ENCODE data around the gene EIF3B. TPM values are rescaled to one million over a fixed set of nuclear protein-coding genes. Genes with fewer than 3 reads are reported as not detected.
A peak's percentile ranks its signal among the peaks of the same experiment; 100 is the strongest.
"Not testable (repeated sequence)": the region's sequence is repeated elsewhere in the genome, so short reads cannot be mapped to it uniquely, and the experiment has no call there.

The EIF3B gene
- total RNA-seq, 1 donor from 2014 or later, result 148 TPM

GRCh38 chr7:2347351-2348063, 7.1 kb upstream of the EIF3B start:
- not testable (repeated sequence) for DNase-seq

GRCh38 chr7:2350055-2350454, 4.6 kb upstream of the EIF3B start:
- DNase-seq, result no peak

DNA sequence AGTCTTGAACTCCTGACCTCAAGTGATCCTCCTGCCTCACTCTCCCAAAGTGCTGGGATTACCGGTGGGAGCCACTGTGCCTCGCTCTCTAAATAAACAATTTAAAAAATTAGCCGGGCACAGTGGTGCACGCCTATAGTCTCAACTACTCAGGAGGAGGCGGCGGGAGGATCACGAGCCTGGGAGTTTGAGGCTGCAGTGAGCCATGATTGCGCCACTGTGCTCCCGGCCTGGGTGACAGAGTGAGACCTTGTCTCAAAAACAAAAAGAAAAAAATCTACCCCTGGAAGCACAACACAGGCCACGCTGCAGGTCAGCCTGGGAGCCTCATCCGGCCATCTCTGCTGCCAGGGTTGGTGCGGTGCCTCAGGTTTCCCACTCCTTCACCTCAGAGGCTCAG, 3.8 kb upstream of the EIF3B start:
- no peak for DNase-seq

- no peak for DNase-seq
Measured at GRCh38 chr7:2353113-2353935, 1.3 kb upstream of the EIF3B start.

DNA sequence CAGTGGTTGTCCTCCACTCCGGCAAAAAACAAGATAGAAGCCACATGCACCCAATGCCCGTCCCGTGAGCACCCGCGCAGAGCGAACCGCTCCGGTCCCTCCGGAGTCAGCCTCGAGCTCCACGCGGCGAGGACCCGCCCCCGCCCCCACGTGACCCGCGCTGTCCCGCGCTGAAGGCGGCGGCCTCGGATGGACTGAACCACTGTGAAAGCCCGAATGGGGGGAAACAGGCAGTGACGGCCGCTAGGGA, 766 bp upstream of the EIF3B start:
- DNase-seq, result peak; percentile 95

DNA sequence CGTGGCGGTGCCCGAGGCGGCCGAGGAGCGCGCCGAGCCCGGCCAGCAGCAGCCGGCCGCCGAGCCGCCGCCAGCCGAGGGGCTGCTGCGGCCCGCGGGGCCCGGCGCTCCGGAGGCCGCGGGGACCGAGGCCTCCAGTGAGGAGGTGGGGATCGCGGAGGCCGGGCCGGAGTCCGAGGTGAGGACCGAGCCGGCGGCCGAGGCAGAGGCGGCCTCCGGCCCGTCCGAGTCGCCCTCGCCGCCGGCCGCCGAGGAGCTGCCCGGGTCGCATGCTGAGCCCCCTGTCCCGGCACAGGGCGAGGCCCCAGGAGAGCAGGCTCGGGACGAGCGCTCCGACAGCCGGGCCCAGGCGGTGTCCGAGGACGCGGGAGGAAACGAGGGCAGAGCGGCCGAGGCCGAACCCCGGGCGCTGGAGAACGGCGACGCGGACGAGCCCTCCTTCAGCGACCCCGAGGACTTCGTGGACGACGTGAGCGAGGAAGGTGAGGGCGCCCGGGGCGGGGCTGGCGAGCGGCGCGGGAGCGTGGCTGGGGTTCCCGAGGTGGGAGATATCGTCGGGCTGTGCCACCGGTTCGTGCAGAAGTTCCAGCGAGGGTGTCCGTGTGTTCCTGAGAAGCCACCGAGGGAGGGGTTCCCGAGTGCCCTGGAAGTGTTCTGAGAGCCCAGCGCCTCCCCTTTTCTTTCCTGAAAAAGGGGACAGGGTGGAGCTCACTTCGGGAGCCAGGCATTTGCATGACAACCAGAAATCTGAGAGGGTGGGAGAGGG, 495 bp downstream of the EIF3B start:
- peak; percentile 20 for DNase-seq

DNA sequence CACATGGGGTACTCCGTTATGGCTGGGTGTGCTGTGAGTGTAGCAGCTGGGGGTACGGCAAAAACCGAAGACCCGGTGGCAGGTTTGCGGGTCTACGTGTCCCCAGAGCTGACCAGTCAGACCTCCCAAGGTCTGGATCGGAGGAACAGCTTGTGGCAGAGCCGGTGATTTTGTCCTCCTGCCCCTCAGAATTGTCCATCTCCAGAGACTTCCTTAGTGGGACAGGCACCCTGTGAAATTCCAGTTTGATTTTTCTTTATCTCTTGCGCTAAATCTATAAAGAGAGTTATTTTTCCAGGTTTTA, 1.0 kb downstream of the EIF3B start:
- DNase-seq, result no peak

DNA sequence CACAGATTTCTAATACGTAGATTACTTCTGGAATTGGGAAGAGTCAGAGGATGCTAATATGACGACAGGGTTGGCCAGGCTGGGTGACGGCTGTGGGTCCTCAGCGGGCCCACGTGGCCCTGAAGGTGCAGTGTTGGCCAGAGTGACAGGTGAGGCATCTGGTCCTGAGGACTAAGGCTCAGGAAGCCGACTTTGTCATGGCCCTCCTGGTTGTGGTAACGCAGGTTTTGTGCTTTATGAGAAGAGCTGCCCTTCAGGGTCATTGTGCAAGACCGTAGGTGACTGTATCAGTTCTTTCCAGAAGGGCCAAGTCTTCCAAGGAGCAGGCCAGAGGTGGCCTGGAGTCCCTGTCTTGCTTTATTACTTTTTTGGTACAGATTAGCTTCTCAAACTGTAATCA, 2.5 kb downstream of the EIF3B start:
- DNase-seq, result no peak

DNA sequence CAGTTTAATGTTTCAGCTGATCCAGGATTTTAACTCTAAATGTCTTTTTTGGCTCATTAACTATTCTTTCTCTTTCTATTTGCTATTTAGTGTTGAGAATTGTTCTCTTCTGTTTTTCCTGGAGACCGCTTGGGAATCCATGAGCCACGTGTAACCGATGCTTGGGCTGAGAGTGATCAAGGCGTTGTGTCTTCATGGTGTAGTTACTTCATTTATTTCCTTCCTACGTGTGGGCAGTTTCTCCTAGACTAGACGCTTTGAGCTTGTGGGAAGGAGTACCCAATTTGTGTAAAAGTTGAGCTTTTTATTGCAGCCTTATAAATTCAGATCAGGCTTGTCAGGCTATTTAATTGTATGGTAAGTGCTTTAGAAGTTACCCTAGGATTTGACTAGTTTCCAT, 2.9 kb downstream of the EIF3B start:
- DNase-seq, result no peak

- no peak for DNase-seq
Measured at GRCh38 chr7:2358968-2359527, 4.4 kb downstream of the EIF3B start.

GRCh38 chr7:2359610-2360009, 5.0 kb downstream of the EIF3B start:
- no peak for DNase-seq

- DNase-seq, result no peak
Measured at GRCh38 chr7:2360796-2361195, 6.2 kb downstream of the EIF3B start.

DNA sequence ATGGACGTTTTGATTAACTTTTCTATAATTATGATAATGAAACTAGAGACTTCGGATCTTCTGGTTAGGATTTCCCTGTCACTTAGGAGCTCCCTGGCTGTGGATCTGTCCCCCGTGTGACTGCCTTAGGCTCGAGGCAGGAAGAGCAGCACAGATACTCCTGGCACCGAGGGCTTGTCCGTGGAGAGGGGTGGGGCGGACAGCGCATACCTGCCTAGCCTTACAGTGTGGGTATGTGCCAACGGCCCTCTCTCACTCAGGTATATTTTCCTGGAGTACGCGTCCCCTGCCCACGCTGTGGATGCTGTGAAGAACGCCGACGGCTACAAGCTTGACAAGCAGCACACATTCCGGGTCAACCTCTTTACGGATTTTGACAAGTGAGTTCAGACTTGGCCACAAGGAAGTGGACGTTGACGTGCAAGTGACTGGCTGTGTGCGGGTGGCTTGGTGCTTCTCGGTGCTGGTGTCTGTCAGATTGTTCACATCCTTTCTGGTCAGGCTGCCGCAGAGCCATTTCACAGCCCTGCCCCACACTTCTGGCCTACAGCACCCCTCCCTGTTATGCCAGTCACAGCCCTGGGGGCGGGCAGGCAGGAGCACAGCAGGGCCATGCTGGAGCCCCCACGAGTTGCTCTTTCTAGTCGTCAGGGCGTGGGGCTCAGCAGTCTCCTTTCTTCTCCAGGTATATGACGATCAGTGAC, 7.9 kb downstream of the EIF3B start:
- no peak for DNase-seq

GRCh38 chr7:2369139-2369538, 14.5 kb downstream of the EIF3B start:
- no peak for DNase-seq

GRCh38 chr7:2371329-2371728, 16.7 kb downstream of the EIF3B start:
- DNase-seq, result no peak

DNA sequence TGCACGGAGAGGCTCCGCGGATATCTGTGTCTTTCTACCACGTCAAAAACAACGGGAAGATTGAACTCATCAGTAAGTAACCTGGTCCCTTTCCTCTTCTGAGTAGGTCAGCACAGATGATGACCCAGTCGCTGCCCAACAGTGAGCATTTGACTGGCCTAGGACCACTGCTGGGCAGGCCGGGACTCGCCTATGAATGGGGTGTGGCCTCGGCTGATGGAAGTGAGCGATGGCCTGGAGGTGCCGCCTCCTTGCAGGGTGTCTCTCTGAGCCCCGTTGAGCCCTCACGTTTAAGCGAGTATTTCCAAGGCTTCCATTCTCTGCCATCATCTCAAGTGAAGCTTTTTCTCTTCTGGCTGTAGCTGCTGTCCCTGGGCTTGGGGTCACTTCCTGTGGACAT, 18.1 kb downstream of the EIF3B start:
- DNase-seq, result no peak

DNA sequence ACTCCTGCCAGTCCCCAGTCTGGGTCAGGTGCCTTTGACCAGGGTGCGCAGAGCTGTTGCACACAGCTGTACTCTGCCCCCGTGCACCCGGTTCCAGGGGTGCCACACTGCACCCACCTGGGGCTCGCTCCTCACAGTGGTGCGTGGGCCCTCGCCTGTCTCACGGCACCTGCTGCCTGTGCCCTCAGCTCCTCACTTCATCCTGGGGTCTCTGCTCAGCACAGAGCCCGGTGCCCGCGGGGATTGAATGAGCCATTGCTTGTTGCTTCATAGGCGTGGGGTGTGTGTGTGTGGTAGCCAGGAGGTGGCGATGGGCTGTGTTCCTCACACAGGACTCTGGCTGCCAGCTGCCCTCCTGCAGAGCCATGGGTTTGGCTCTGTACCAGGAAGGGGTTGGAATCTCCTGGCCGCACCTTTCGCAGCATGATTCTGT, 18.5 kb downstream of the EIF3B start:
- DNase-seq, result no peak

GRCh38 chr7:2373646-2374045, 19.0 kb downstream of the EIF3B start:
- no peak for DNase-seq

GRCh38 chr7:2374401-2374800, 19.8 kb downstream of the EIF3B start:
- DNase-seq, result no peak

DNA sequence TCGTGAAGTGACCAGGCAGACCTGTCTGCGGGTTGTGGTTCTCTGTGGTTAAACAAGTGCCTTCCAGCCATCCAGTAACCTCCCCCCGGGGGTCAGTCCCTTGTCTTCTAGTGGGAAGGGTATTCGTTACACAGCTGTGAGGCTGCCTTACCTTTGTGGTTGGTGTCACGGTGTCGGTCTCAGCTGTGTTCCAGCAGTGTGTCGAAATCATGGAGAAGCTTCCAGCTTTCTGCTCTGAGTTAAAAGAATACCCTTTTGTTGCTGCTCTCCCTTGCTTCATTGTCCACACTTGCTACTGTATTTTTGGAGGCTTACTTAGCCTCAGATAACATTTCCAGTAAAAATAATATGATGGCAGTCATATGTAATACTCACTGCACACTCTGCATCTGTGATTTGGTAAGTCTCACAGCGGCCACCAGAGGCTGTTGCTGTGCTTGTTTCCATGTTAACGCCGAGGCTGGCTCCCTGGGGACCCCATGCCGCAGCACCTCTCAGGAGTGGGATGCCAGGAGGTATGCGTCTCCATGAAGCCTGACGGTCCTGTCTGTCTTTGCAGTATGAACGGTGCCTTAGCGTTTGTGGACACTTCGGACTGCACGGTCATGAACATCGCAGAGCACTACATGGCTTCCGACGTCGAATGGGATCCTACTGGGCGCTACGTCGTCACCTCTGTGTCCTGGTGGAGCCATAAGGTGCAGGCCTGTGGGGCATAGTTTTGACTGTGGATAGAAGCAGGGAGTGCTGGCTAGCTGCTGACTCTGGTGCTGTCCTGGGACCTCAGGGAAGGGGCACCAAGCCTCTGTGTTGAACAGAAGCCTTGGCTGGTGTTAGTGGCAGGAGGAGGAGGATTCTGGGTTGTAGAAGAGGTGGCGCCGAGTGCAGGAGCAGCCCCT, 20.5 kb downstream of the EIF3B start:
- no peak for DNase-seq

DNA sequence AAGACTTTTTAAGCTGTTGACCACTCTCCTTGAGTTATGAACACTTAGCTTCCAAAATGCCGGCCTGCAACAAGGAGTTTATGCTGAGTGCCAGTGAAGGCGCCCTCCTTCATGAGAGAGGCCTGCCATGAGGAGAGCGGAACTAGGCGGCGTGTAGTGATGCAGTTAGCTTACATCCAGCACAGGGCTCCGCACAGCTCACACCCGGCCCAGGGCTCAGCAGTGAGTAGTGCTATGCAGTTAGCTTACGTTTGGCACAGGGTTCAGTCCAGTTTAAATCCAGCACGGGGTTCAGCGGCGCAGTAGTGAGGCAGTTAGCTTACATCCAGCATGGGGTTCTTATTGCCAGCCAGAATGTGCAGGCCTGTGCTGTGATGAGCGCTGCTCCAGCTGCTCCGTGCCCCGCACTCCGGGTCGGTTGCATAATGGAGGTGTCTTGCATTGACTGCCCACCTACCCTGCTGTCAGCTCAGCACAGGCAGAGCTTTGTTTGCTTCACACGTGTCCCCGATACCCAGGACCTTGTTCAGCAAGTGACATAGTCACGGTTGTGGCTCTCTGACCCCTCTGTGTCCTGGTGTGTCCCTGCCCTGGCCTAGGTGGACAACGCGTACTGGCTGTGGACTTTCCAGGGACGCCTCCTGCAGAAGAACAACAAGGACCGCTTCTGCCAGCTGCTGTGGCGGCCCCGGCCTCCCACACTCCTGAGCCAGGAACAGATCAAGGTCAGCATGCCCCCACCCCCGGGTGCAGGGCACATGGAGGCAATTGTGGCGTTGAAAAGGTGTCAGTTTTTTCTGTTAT, 21.9 kb downstream of the EIF3B start:
- no peak for DNase-seq

Measured in tongue (tissue), 2 donors.